Skin epidermis (tissue), 12 donors: ENCODE data around the gene OVAAL.

ENCODE experiments used
- H3K27ac ChIP-seq, 21 experiments: fragments of 200-600 bp; sonication (generic) in 11 of 21; one replicate each; pipeline ENCODE4 v1.5.0; 2020; ENCODE audit warnings: mild to moderate bottlenecking in 3 of 21, inconsistent platforms in 2 of 21, moderate library complexity in 2 of 21
- H3K4me3 ChIP-seq, 7 experiments: fragments of 200-600 bp; sonication (generic) in 2 of 7; one replicate each; pipeline ENCODE4 v1.5.0; 2020; ENCODE audit warnings: inconsistent platforms in 2 of 7, mild to moderate bottlenecking in 2 of 7, moderate library complexity in 1 of 7

OVAAL gene

GRCh38 chr1:180598333-180598974, 39.7 kb downstream of the OVAAL start:
- no peak overlapping the region for H3K27ac ChIP-seq
- no peak overlapping the region for H3K4me3 ChIP-seq

DNA sequence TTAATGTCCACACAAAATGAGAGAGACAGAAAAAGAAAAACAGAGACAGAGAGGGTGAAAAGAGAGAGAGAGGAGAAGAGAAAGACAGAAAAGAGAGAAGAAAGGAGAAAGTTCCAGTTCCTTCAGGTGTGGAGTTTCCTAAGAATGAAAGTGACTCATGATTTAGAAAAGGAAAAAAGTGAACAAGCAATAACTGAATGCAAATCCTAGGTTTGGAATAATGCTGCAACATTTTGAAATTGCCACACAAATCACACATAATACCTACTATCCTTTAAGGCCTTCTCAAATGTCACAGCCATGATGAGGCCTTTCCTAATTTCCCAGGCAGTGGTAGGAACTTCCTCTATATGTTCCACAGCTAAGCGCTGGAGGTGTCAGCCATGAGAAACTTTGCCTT, 41.6 kb downstream of the OVAAL start:
- Histone ChIP-seq H3K4me3 (no peak overlapping the region), H3K27ac (no peak overlapping the region)

DNA sequence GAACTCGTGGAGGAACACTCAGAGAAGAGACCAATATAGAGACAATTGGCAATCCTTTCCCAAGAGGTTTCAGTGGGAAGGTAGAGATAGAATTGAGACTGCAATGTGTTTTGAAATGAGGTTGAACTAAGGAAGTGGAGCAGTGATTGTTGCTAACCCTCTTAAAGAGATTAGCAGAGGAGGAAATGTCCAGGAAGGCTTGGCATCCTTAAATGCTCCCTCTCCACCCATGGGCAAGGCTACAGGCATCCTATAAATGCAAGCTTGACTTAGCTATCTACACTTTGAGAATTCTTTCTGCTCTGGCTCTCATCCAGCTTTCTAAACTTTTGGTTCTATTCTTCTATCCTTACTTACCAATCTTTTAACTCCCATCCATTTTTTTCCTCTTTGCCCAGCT, 42.7 kb downstream of the OVAAL start:
- Histone ChIP-seq H3K4me3 (no peak overlapping the region), H3K27ac (no peak overlapping the region)

DNA sequence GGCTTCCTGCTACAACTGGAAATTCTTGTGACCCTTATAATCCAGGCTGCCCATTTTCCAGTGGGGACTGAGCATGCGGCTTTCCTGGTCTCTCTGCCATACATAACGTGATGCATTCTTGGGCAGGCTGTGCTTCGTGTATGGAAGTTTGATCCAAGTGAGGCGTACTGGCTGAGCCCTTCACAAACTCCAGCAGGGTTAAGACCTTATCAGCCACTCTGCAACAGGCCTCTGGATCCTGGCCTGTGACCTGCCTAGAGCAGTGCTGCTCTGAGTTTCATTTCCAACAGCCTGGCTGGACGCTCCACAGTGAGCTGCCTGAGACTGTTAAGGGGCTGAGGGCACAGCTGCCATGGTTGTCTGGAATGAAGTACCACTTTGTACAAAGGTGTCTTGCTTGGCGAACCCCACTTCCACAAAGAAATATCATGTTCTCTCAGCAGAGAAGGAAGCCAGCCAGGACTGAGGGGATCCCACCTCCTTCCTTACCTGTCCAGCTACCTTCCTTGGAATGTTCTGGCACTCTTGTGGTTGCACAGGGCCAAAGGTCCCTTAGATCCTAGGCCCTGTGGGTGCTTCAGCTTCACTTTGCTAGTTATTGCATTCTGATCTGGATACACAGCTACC, 44.6 kb downstream of the OVAAL start:
- Histone ChIP-seq H3K4me3 (no peak overlapping the region), H3K27ac (no peak overlapping the region)

GRCh38 chr1:180603850-180604226, 45.1 kb downstream of the OVAAL start:
- no peak overlapping the region for H3K27ac ChIP-seq
- H3K4me3 ChIP-seq, result no peak overlapping the region

GRCh38 chr1:180606155-180606554, 47.4 kb downstream of the OVAAL start:
- Histone ChIP-seq H3K27ac (no peak overlapping the region), H3K4me3 (no peak overlapping the region)

GRCh38 chr1:180609643-180610555, 51.1 kb downstream of the OVAAL start:
- no peak overlapping the region for H3K4me3 ChIP-seq
- peak overlapping the region in 8 of 21 experiments; percentile 26 to 60 (median 50) for H3K27ac ChIP-seq

DNA sequence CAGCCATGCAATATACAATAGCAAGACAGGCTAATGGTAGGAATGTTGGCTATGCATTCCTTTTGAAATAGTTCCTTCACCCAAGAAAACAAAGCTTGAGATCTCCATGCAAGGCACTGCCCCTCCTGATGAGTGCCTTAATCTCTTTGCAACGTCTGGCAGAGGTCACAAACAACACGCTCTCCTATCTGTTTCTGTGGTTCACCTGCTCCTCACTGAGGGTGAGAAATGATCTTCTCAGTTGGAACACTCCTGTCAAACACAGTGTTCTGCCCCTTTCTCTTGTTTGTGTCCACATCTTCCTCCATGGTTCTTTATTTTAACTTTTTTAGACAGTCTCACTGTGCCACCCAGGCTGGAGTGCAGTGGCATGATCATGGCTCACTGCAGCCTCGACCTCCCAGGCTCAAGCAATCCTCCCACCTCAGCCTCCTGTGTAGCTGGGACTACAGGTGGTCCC, 51.8 kb downstream of the OVAAL start:
- H3K27ac ChIP-seq, result peak overlapping the region in 13 of 21 experiments; percentile 19 to 60 (median 39)
- H3K4me3 ChIP-seq, result no peak overlapping the region

DNA sequence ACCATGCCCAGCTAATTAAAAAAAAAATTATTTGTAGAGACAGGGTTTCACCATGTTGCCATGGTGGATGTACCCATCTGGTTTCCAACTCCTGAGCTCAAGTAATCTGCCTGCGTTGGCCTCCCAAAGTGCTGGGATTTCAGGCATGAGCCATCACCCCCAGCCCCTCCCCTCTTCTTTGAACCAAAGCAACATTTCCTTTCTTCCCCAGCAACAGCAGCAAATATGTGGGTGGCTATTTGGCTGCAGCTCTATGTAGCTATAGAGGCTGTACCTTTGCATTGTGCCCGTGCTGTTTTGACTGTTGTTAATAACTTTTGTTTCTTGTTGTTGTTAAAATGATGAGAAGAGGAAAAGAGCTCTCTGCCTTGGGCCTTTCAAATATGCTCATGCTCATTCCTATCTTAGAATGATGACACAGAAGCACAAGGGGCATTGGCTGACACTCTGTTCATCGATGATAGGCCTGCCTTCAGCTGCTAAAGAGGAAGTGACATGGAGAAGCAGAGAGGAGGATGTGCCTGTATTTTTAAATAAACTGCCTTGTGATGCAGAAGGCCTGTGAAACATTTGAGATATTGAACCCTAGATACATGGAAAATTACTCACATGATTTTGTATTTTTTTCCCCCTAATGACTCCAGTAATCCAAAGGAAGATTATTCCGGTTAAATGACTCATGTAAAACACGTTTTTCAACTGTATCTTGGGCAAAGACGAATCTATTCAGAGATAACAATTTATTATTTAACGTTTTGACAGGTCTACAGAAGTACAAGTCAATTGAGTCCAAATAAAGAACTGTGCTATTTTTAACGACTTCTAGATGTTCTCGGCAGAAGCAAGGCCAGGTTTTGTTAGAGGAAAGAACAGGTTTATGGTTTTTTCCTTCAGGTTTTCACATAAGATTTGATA, 52.5 kb downstream of the OVAAL start:
- H3K27ac ChIP-seq, result peak overlapping the region in 13 of 21 experiments; percentile 19 to 60 (median 35)
- H3K4me3 ChIP-seq, result no peak overlapping the region

DNA sequence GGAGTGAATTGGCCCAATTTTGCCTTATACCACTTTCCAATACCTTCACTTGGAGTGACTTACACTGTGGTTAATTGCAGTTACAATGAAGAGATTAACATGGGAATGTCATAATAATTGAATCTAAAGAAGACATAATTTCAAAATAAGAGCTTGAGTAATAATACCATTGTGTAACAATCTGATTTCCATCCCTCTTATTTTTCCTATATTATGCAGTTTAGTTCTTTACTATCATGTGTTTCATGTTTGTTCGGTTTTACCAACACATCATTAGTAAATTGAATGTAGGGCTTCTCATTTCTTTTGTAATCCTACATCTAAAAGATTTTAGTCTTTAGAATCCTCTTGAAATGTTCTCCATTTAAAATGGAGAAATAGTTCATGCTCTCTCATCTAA, 53.9 kb downstream of the OVAAL start:
- Histone ChIP-seq H3K4me3 (no peak overlapping the region), H3K27ac (no peak overlapping the region)

- peak overlapping the region in 6 of 21 experiments; percentile 6 to 50 (median 28) for H3K27ac ChIP-seq
These were observed 56.0 kb downstream of the OVAAL start for GRCh38 chr1:180614730-180615129.

DNA sequence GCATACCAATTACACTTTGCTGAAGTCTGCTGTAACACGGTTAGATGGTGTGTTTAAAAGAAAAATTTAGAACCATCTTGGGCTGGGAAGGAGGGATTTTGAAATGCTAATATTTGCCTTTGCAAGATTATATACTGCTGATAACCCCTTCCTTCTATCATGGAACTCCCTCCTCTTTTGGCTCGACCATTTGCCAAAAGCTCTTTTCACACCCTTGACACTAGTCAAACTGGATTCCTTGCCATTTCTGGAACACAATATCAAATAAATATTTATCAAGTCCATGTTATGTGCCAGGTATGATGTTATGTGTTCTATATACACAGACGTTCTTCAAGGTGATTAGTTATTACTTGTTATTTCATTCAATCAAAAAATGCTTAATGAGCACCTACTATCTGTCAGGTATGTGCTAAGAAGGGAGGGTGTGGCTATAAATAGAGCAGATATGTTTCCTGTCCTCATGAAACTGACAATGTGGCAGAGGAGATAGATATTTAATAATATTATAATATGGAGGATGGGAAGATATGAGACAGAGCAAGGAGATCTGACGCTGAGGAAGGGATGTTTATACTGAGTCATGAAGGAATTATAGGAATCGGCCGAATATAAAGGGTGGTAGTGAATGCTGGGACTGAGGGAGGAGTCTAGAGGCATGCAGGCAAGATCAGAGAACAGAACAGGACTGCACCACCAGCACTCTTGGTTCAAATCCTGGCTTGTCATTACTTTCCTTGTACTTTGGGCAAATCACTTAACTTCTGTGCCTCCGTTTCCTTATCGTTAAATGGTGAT, 56.9 kb downstream of the OVAAL start:
- no peak overlapping the region for H3K4me3 ChIP-seq
- peak overlapping the region in 8 of 21 experiments; percentile 0 to 59 (median 22) for H3K27ac ChIP-seq

More at GRCh38 chr1:180614730-180615129, 56.0 kb downstream of the OVAAL start:
- H3K4me3 ChIP-seq, result no peak overlapping the region
